Coronary artery (tissue), 2 donors: ENCODE measurements around the gene MAB21L4.

ENCODE experiments used
- DNase-seq: peaks from one replicate; pipeline ENCODE4 v3.0.0-alpha.2; 2017; ENCODE audit warnings: low spot score
- H3K27ac ChIP-seq, 2 donors: fragments of 200-600 bp; sonication (generic); one replicate each; pipeline ENCODE4 v1.5.1; 2016 to 2019
- H3K4me3 ChIP-seq: fragments of 200-600 bp; sonication (generic); 2 replicates; pipeline ENCODE4 v1.5.1; 2016; ENCODE audit warnings: mild to moderate bottlenecking, moderate library complexity
- CTCF ChIP-seq: fragments of 200-600 bp; sonication (generic); IDR thresholded peaks from one replicate; pipeline ENCODE4 v1.5.1; 2019; ENCODE audit warnings: antibody characterized with exemption

The MAB21L4 gene

GRCh38 chr2:240894836-240895558 lies 959 bp downstream of the MAB21L4 start:
- no peak overlapping the region for H3K27ac ChIP-seq
- DNase-seq, result no peak
- TF ChIP-seq CTCF, result no peak
- H3K4me3 ChIP-seq, result no peak overlapping the region

GRCh38 chr2:240894006-240894405 lies 1.9 kb downstream of the MAB21L4 start:
- TF ChIP-seq CTCF, result no peak
- no peak overlapping the region for H3K4me3 ChIP-seq
- H3K27ac ChIP-seq, result no peak overlapping the region
- no peak for DNase-seq

GRCh38 chr2:240893363-240893844 lies 2.6 kb downstream of the MAB21L4 start:
- Histone ChIP-seq H3K27ac (no peak overlapping the region), H3K4me3 (no peak overlapping the region)
- DNase-seq, result no peak
- TF ChIP-seq CTCF, result no peak

- no peak for TF ChIP-seq CTCF
- no peak overlapping the region for H3K4me3 ChIP-seq
- H3K27ac ChIP-seq, result no peak overlapping the region
- DNase-seq, result no peak
Measured at GRCh38 chr2:240892925-240893324, 3.0 kb downstream of the MAB21L4 start.

GRCh38 chr2:240892356-240892755 lies 3.6 kb downstream of the MAB21L4 start:
- no peak for DNase-seq
- Histone ChIP-seq H3K27ac (no peak overlapping the region), H3K4me3 (no peak overlapping the region)
- TF ChIP-seq CTCF, result no peak

- H3K27ac ChIP-seq, result no peak overlapping the region
- no peak overlapping the region for H3K4me3 ChIP-seq
- no peak for DNase-seq
- no peak for TF ChIP-seq CTCF
Measured at GRCh38 chr2:240891492-240892340, 4.2 kb downstream of the MAB21L4 start.
